Measurements from ENCODE around the gene FSCN2. TPM values are rescaled to one million over a fixed set of nuclear protein-coding genes. Genes with fewer than 3 reads are reported as not detected.

Gene FSCN2
- total and polyA plus RNA-seq, 10 of the 15 experiments (the other 5 are each of a cell fraction or from before 2014, with no cell fraction given), result 0.12 to 2.1 (median 0.65) TPM; not detected in 3

- BruUV-seq (replicated peaks), result no TSS peak
- Histone ChIP-seq H3K9ac (ENCODE audit: control insufficient read depth, insufficient read depth, low read length) (no peak overlapping the region), H4K20me1 (ENCODE audit: control insufficient read depth, insufficient read depth) (no peaks in the 10 kb centered on the region), H3K27ac (ENCODE audit: control insufficient read depth, insufficient read depth) (no peak overlapping the region), H3K4me3 (no peak overlapping the region), H3K36me3 (ENCODE audit: control insufficient read depth in 2 of 2, insufficient read depth in 2 of 2, low read length in 1 of 2) (peaks cover 8 to 28% of the 10 kb centered on the region in 2 experiments; a peak in 3 of 4 replicates), H2AFZ (ENCODE audit: control insufficient read depth, low read depth, low read length) (no peak overlapping the region), H3K9me3 (replicated peaks; ENCODE audit: control insufficient read depth, insufficient read depth, low read length) (no peaks in the 10 kb centered on the region), H3K4me1 (ENCODE audit: control insufficient read depth, insufficient read depth, low read length) (no peaks in the 10 kb centered on the region), H3K4me2 (ENCODE audit: control insufficient read depth, insufficient read depth) (no peak overlapping the region), H3K79me2 (ENCODE audit: control insufficient read depth, insufficient read depth, low read length) (no peaks in the 10 kb centered on the region), H3K27me3 (replicated peaks in 1 of 2; ENCODE audit: control insufficient read depth in 2 of 2, insufficient read depth in 2 of 2, low read length in 1 of 2) (no peaks in the 10 kb centered on the region)
- ChIA-PET POLR2A (no interaction called here), SMC1A (ENCODE audit: uncharacterized antibody, unreplicated experiment) (no interaction called here), CTCF (interaction anchor here (0.5 kb wide), 1 partner anchor 733 kb away, joined by 5 read pairs; no protein-coding TSS in a partner anchor), RAD21 (ENCODE audit: unreplicated experiment) (interaction anchor here (1.1 kb wide), 1 partner anchor 25 kb away, joined by 3 read pairs; no protein-coding TSS in a partner anchor)
- in situ Hi-C loops (cut with MboI) (no loop called here), intact Hi-C loops (cut with micrococcal nuclease; ENCODE audit: unreplicated experiment) (no loop called here)
- WGBS (ENCODE audit: insufficient coverage, insufficient replicate concordance, low lambda C conversion rate, missing lambda C conversion rate), result 94% methylated on average over 15 of the region's 16 CpGs
- no peak for ATAC-seq
- DNase-seq (ENCODE audit: low read depth, low spot score), result no peak
- TF ChIP-seq EGR1 (IDR thresholded peaks at IDR 0.05; ENCODE audit: borderline replicate concordance in 1 of 2, low read depth in 2 of 2, low read length in 2 of 2) (no peak), TCF7 (IDR thresholded peaks at IDR 0.05; ENCODE audit: borderline replicate concordance) (no peak), GATAD2B (conservative IDR thresholded peaks at IDR 0.05; ENCODE audit: low read depth) (no peak), CBFB (IDR thresholded peaks at IDR 0.05; ENCODE audit: low read depth) (no peak), HDAC2 (IDR thresholded peaks at IDR 0.05) (no peak), YY1 (IDR thresholded peaks at IDR 0.05; ENCODE audit: low read depth, low read length) (no peak), YBX1 (IDR thresholded peaks at IDR 0.05) (no peak), JUNB (IDR thresholded peaks at IDR 0.05) (no peak), BCL11A (IDR thresholded peaks at IDR 0.05; ENCODE audit: low read depth, low read length) (no peak), BRCA1 (IDR thresholded peaks at IDR 0.05; ENCODE audit: low read depth, low read length) (no peak), ZBTB11 (CRISPR knock-in tag; IDR thresholded peaks at IDR 0.05) (no peak), CREB1 (IDR thresholded peaks at IDR 0.05; ENCODE audit: low read depth) (no peak), RAD51 (IDR thresholded peaks at IDR 0.05) (no peak), IRF4 (IDR thresholded peaks at IDR 0.05; ENCODE audit: low read depth, low read length) (no peak)
- FAIRE-seq, result no peak
These were observed 16.3 kb downstream of the FSCN2 start for GRCh38 chr17:81544281-81544974.

All from GM12878 (cell line).